H9 (cell line): ENCODE data around the gene IPO11. TPM values are rescaled to one million over a fixed set of nuclear protein-coding genes. Genes with fewer than 3 reads are reported as not detected.

Source experiments
- DNase-seq: peaks from one replicate; pipeline ENCODE4 v3.0.0-alpha.2; 2017
- H2AFZ ChIP-seq: one replicate; pipeline ENCODE4 v1.6.1; 2013; ENCODE audit warnings: mild to moderate bottlenecking, low read length, control low read depth, moderate library complexity
- H2AK5ac ChIP-seq: 2 replicates; pipeline ENCODE4 v1.6.1; 2013; ENCODE audit warnings: low read length, control low read depth, mixed read lengths; ENCODE audit not compliant: insufficient read length
- H2BK120ac ChIP-seq: one replicate; pipeline ENCODE4 v1.6.1; 2013; ENCODE audit warnings: low read depth, mild to moderate bottlenecking, low read length, control low read depth, inconsistent platforms; ENCODE audit not compliant: poor library complexity, severe bottlenecking
- H2BK12ac ChIP-seq: 2 replicates; pipeline ENCODE4 v1.6.1; 2013; ENCODE audit warnings: low read length, control low read depth, mixed read lengths, low read depth; ENCODE audit not compliant: insufficient read length
- H2BK15ac ChIP-seq: 2 replicates; pipeline ENCODE4 v1.6.1; 2013; ENCODE audit warnings: low read depth, low read length, control low read depth
- H2BK20ac ChIP-seq: one replicate; pipeline ENCODE4 v1.6.1; 2013; ENCODE audit warnings: low read depth, mild to moderate bottlenecking, low read length, control low read depth, inconsistent platforms; ENCODE audit not compliant: poor library complexity, severe bottlenecking
- H2BK5ac ChIP-seq: 2 replicates; pipeline ENCODE4 v1.6.1; 2013; ENCODE audit warnings: low read length, control low read depth, mixed read lengths; ENCODE audit not compliant: insufficient read length
- H3K14ac ChIP-seq: 2 replicates; pipeline ENCODE4 v1.6.1; 2013; ENCODE audit warnings: low read length, control low read depth; ENCODE audit not compliant: insufficient read depth
- H3K18ac ChIP-seq: 2 replicates; pipeline ENCODE4 v1.6.1; 2013; ENCODE audit warnings: low read depth, mild to moderate bottlenecking, mixed read lengths, low read length, control low read depth; ENCODE audit not compliant: insufficient read length
- H3K23ac ChIP-seq: 2 replicates; pipeline ENCODE4 v1.6.1; 2013; ENCODE audit warnings: low read length, control low read depth, mixed read lengths, low read depth; ENCODE audit not compliant: insufficient read length
- H3K23me2 ChIP-seq: 2 replicates; pipeline ENCODE4 v1.6.1; 2013; ENCODE audit warnings: low read depth, mild to moderate bottlenecking, mixed read lengths, low read length, control low read depth; ENCODE audit not compliant: insufficient read length, poor library complexity, severe bottlenecking
- H3K27ac ChIP-seq: 2 replicates; pipeline ENCODE4 v1.5.1; 2013; ENCODE audit warnings: low read length, control low read depth, mixed read lengths, low read depth; ENCODE audit not compliant: insufficient read length
- H3K27me3 ChIP-seq: 2 replicates; pipeline ENCODE4 v1.6.1; 2013; ENCODE audit warnings: low read length, control low read depth, inconsistent platforms; ENCODE audit not compliant: insufficient read depth
- H3K4ac ChIP-seq: 2 replicates; pipeline ENCODE4 v1.6.1; 2013; ENCODE audit warnings: low read depth, mild to moderate bottlenecking, control low read depth, inconsistent platforms, low read length, moderate library complexity
- H3K4me1 ChIP-seq: 2 replicates; pipeline ENCODE4 v1.6.1; 2013; ENCODE audit warnings: low read length, control low read depth, inconsistent platforms; ENCODE audit not compliant: insufficient read depth
- H3K4me2 ChIP-seq: 2 replicates; pipeline ENCODE4 v1.6.1; 2013; ENCODE audit warnings: low read length, control low read depth, mixed read lengths; ENCODE audit not compliant: insufficient read length, insufficient read depth
- H3K56ac ChIP-seq: 2 replicates; pipeline ENCODE4 v1.6.1; 2013; ENCODE audit warnings: low read depth, mild to moderate bottlenecking, mixed read lengths, low read length, control low read depth; ENCODE audit not compliant: insufficient read length
- H3K79me1 ChIP-seq: 2 replicates; pipeline ENCODE4 v1.6.1; 2013; ENCODE audit warnings: low read depth, mild to moderate bottlenecking, moderate library complexity, low read length, control low read depth, inconsistent platforms; ENCODE audit not compliant: insufficient read depth, poor library complexity, severe bottlenecking
- H3K79me2 ChIP-seq: 2 replicates; pipeline ENCODE4 v1.6.1; 2013; ENCODE audit warnings: low read length, control low read depth, inconsistent platforms; ENCODE audit not compliant: insufficient read depth
- H3K9ac ChIP-seq: 2 replicates; pipeline ENCODE4 v1.6.1; 2013; ENCODE audit warnings: low read length, control low read depth, mixed read lengths; ENCODE audit not compliant: insufficient read length; ENCODE audit errors: extremely low read depth
- H3K9me3 ChIP-seq: one replicate; pipeline ENCODE4 v1.6.1; 2013; ENCODE audit warnings: low read depth, low read length, inconsistent platforms; ENCODE audit not compliant: control insufficient read depth
- H3T11ph ChIP-seq: one replicate; pipeline ENCODE4 v1.6.1; 2013; ENCODE audit warnings: mild to moderate bottlenecking, low read length, control low read depth, inconsistent platforms
- H4K20me1 ChIP-seq: one replicate; pipeline ENCODE4 v1.6.1; 2013; ENCODE audit not compliant: control insufficient read depth, insufficient read length, insufficient read depth
- H4K5ac ChIP-seq: 2 replicates; pipeline ENCODE4 v1.6.1; 2013; ENCODE audit warnings: low read depth, mild to moderate bottlenecking, mixed read lengths, low read length, control low read depth; ENCODE audit not compliant: insufficient read length
- H4K8ac ChIP-seq: replicated peaks from 2 replicates; pipeline ENCODE4 v1.6.1; 2013; ENCODE audit warnings: low read length, control low read depth, mixed read lengths, low read depth; ENCODE audit not compliant: insufficient read length
- H4K91ac ChIP-seq: 2 replicates; pipeline ENCODE4 v1.6.1; 2013; ENCODE audit warnings: low read depth, mild to moderate bottlenecking, moderate library complexity, mixed read lengths, low read length, control low read depth; ENCODE audit not compliant: insufficient read length
- H3K27ac Mint-ChIP-seq, 3 experiments: 2 replicates in 2 of 3; 3 replicates in 1 of 3; pipeline ENCODE4 v1.8.0; 2020 to 2021; ENCODE audit warnings: mixed read lengths in 3 of 3, mild to moderate bottlenecking in 1 of 3, moderate library complexity in 1 of 3
- H3K27me3 Mint-ChIP-seq: 2 replicates; pipeline ENCODE4 v1.8.0; 2021; ENCODE audit warnings: low read depth, mild to moderate bottlenecking, moderate library complexity, mixed read lengths
- H3K36me3 Mint-ChIP-seq, 3 experiments: 2 replicates in 2 of 3; 3 replicates in 1 of 3; pipeline ENCODE4 v1.8.0; 2020 to 2021; ENCODE audit warnings: low read depth in 3 of 3, mixed read lengths in 3 of 3; ENCODE audit not compliant: insufficient read depth in 1 of 3
- H3K4me1 Mint-ChIP-seq, 2 experiments: 2 replicates each; pipeline ENCODE4 v1.8.0; 2020; ENCODE audit warnings: mixed read lengths in 2 of 2
- H3K4me3 Mint-ChIP-seq, 2 experiments: 2 replicates in 1 of 2; 3 replicates in 1 of 2; pipeline ENCODE4 v1.8.0; 2020 to 2021; ENCODE audit warnings: mild to moderate bottlenecking in 2 of 2, mixed read lengths in 2 of 2, moderate library complexity in 1 of 2
- H3K9me3 Mint-ChIP-seq, 2 experiments: 2 replicates in 1 of 2; 3 replicates in 1 of 2; pipeline ENCODE4 v1.8.0; 2020; ENCODE audit warnings: mild to moderate bottlenecking in 2 of 2, mixed read lengths in 2 of 2, moderate library complexity in 1 of 2
- CTCF ChIP-seq: fragments of 200-600 bp; sonication (generic); conservative IDR thresholded peaks from 3 replicates; pipeline ENCODE4 v1.8.0; 2021; ENCODE audit warnings: antibody characterized with exemption, mild to moderate bottlenecking
- WGBS: extraction: QIAGEN DNeasy Blood & Tissue Kit; methylation state at CpG from one replicate; pipeline ENCODE4 v1.1.7; 2013; ENCODE audit warnings: missing lambda C conversion rate, low lambda C conversion rate, mixed read lengths; ENCODE audit not compliant: insufficient read length; ENCODE audit errors: extremely low coverage; 5-methylcytosine and 5-hydroxymethylcytosine counted together
- total RNA-seq: library from RNA; stranded (reverse); gene quantifications from 2 replicates; pipeline ENCODE4 v1.2.1, GENCODE V29; 2021

IPO11 gene
- total RNA-seq, 1 experiment from 2014 or later, result 63.0 TPM

- no peak overlapping the region for H3K4ac ChIP-seq
- no peaks in the 10 kb centered on the region for H3K79me2 ChIP-seq
- no peak overlapping the region for H2BK5ac ChIP-seq
- Mint-ChIP-seq H3K27me3 (no peaks in the 10 kb centered on the region), H3K9me3 (no peaks in the 10 kb centered on the region), H3K4me1 (peaks cover 30 to 33% of the 10 kb centered on the region in 2 experiments), H3K27ac (peak overlapping the region; percentile 58 to 88 (median 73)), H3K36me3 (peaks cover 0 to 5% (median 1%) of the 10 kb centered on the region in 3 experiments; a peak in 5 of 7 replicates), H3K4me3 (peak overlapping the region in 1 of 2 experiments; percentile 63; a peak in 3 of 5 replicates)
- no peak overlapping the region for H4K91ac ChIP-seq
- no peak overlapping the region for H4K8ac ChIP-seq
- no peak for DNase-seq
- no peak overlapping the region for H3T11ph ChIP-seq
- H3K9me3 ChIP-seq, result no peaks in the 10 kb centered on the region
- peaks cover 4% of the 10 kb centered on the region; the same call in 1 of the 2 replicates for H3K4me1 ChIP-seq
- no peaks in the 10 kb centered on the region for H3K23me2 ChIP-seq
- H3K18ac ChIP-seq, result no peak overlapping the region
- H4K5ac ChIP-seq, result no peak overlapping the region
- no peak overlapping the region for H3K9ac ChIP-seq
- no peaks in the 10 kb centered on the region for H4K20me1 ChIP-seq
- no peak overlapping the region for H2AFZ ChIP-seq
- H3K14ac ChIP-seq, result no peak overlapping the region
- H3K27me3 ChIP-seq, result no peaks in the 10 kb centered on the region
- H3K56ac ChIP-seq, result no peak overlapping the region
- no peak overlapping the region for H2BK20ac ChIP-seq
- no peak overlapping the region for H3K23ac ChIP-seq
- no peak for TF ChIP-seq CTCF
- whole genome bisulfite sequencing, result no CpG with 5 or more reads among the region's 2 CpGs
- H2BK12ac ChIP-seq, result no peak overlapping the region
- no peak overlapping the region for H2BK15ac ChIP-seq
- no peak overlapping the region for H3K27ac ChIP-seq
- H3K4me2 ChIP-seq, result no peak overlapping the region
- no peak overlapping the region for H2AK5ac ChIP-seq
- no peaks in the 10 kb centered on the region for H3K79me1 ChIP-seq
- no peak overlapping the region for H2BK120ac ChIP-seq
Measured at GRCh38 chr5:62626534-62626933, 214.0 kb downstream of the IPO11 start.
